Activated CD8-positive, alpha-beta memory T cell treated with anti-CD3 and anti-CD28 coated beads, Interleukin-2, amount 50 U/mL, for 4 hours (primary cell): ENCODE results near the gene DZIP1L.
A peak's percentile ranks its signal among the peaks of the same experiment; 100 is the strongest.
"Not testable (repeated sequence)": the region's sequence is repeated elsewhere in the genome, so short reads cannot be mapped to it uniquely, and the experiment has no call there.

ENCODE experiments used
- DNase-seq: peaks from one replicate; pipeline ENCODE4 v3.0.0-alpha.2; 2020

The DZIP1L gene

DNA sequence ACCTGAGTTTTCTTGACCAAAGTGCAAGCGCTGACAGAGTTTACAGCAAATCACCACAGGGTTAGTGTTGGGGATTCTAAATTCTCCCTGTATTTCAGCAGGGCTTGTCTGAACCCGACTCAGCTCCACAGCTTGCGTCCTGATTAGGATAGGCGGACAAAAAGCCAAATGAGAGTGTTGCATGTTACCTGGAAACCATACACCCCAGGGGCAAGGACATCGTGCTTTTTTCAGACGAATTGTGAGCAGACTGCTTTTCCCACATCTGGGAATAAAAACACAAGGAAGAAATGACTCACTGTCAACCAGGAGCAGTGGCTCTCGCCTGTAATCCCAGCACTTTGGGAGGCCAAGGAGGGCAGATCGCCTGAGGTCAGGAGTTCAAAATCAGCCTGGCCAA lies 3.0 kb downstream of the DZIP1L start:
- DNase-seq, result no peak

DNA sequence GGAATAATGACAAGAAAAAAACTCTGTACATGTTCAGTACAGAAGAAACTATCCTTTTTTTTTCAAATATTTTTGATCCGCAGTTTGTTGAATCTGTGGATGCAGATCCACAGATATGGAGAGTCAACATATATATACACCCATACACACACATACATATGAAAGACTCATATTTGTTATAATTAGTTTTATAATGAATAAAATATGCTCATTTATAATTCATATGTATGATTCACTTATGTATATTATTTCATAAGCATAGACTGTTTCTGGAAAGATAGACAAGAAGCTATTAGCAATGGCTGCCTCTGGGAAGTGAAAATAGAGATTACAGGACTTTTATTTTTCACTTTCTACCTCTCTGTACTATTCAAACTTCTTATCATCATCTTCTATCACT lies 9.8 kb downstream of the DZIP1L start:
- DNase-seq, result no peak

DNA sequence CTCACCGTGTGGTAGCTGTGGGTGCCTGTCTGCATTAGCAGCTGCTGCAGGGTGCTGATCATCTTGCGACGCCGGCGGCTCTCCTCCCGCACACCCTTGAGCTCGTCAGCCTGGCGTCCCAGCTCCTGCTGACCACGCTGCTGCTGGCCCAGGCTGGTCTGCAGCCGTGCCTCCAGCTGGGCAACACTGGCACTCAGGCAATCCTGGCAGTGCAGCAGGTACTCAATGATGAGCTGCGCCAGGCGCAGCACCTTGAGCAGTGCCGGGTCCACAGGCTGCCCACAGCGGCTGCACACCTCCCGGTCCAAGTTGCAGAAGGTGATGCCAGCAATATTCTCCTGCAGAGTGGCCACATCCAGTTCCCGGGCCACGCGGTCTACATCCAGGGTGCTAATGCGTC lies 11.9 kb downstream of the DZIP1L start:
- no peak for DNase-seq

DNA sequence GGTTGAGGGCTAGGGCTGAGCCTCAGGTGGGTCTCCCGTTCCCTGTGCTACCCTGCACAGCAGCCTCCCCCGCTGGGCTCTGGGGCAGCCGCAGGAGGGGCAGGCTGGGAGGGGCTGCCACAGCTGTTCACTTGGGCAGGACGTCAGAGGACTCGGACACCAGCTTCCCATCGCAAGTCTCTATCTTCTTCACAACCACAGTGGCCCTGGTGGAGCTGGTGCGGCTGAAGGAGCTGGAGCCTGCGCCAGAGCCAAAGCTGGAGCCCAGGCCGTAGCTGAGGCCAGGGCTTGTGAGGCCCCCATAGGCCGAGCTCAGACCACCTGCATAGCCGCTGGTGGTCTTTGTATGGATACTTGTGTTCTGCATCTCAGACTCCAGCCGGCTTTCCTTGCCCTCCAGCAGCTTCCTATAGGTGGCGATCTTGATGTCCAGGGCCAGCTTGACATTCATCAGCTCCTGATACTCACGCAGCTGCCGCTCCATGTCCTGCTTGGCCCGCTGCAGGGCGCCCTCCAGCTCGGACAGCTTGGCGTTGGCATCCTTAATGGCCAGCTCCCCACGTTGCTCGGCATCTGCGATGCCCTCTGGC lies 14.0 kb downstream of the DZIP1L start:
- not testable (repeated sequence) for DNase-seq

DNA sequence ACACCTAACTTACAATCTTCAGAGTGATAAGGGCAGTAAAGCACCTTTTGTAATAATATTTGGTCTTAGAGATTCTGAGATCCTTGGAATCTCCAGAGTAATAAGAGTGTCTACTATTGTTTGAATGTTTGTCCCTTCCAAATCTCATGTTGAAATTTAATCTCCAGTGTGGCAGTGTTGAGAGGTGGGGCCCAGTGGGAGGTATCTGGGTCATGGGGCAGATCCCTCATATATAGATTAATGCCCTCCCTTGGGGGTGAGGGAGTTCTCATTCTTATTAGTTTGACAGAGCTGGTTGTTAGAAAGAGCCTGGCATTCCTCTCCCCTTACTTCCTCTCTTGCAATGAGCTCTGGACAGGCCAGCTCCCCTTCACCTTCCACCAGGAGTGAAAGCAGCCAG lies 16.0 kb downstream of the DZIP1L start:
- no peak for DNase-seq

DNA sequence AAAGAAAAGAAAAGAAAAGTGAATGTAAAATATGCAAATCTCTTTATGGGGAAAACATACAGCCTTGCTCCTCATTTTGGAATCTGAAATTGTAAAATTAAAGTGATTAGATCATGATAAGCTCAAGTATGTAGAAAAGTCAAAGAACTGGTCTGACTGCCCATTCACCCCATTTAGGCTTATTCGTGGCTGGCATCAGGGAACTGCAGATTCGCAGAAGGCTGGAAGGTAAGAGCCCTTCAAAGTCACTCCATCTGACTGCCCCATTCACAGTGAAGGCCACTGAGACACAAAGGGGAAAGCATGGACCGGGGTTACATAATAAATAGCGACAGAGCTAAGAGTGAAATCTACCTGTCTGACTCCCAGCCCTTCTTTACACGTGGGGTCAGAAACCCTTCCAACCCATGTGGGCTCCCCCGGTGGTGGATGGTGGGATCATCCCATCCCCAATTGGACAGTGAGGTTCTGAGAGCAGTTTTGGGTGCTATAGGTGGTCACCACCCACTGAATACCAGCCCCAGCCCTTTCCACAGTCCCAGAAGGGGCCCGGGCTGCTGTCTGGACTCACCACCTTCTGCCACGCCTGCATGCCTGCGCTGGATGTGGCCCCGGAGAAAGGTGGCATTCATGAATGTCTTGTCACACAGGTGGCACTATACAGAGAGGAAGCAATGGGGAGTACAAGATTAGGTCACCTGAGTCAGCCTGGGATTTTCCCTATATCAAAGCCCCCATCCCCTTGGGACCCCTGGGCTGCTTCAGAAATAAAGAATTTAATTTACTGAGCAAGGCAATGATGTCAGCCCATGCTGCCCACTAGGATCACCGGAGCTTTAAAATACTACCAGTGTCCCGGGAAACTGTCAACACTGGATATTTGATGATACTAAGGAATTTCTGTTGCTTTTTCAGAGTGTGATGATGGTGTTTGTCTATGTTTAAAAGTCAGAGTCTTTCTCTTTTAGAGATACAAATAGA lies 17.9 kb downstream of the DZIP1L start:
- no peak for DNase-seq

DNA sequence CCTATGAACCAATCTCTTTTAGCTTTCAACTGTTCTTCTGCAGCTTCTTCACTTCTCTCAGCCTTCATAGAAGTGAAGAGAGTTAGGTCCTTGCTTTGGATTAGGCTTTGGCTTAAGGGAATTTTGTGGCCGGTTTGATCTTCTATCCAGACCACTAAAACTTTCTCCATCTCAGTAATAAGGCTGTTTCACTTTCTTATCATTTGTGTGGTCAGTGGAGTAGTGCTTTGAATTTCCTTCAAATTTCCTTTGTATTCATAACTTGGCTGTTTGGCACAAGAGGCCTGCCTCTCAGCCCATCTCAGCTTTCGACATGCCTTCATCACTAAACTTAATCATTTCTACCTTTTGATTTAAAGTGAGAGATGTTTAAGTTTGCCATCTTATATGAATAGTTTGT lies 21.7 kb downstream of the DZIP1L start:
- no peak for DNase-seq

DNA sequence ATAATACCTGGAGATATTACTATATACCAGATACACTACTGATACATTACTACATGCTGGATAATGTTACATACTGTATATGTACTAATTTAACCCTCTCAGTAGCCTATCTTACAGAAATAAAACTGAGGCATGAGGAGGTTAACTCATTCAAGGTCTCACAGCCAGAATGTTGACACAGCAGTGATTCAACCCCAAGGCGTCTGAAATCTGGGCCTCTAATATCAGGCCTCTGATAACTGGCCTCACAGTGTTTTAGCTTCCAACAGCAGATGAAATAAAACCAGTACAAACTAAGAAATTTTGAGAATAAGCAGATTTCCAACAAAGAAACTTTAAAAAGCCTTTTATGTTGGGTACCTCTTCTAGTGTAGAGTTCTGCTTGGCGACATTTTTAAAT lies 23.4 kb downstream of the DZIP1L start:
- DNase-seq, result no peak

DNA sequence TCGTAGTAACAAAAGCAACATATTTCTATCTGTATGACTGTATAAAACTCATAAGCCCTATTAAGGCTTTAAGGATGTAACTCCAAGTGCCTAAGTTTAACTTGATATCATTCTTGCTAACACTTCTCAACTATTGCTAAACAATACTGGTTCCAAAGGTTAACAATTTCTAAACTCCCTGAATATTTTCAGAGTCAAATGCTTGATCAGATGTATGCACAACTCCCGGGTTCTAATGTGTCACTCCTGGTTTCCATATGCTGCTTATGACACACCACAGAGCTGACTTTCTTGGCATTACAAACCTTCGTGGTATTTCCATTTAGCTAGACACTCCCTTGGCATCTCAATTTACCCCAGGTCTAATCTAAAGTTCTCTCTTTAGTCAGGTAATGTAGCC lies 26.3 kb downstream of the DZIP1L start:
- DNase-seq, result no peak

DNA sequence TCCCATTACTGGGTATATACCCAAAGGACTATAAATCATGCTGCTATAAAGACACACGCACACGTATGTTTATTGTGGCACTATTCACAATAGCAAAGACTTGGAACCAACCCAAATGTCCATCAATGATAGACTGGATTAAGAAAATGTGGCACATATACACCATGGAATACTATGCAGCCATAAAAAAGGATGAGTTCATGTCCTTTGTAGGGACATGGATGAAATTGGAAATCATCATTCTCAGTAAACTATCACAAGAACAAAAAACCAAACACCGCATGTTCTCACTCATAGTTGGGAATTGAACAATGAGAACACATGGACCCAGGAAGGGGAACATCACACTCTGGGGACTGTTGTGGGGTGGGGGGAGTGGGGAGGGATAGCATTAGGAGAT lies 29.7 kb downstream of the DZIP1L start:
- not testable (repeated sequence) for DNase-seq

DNA sequence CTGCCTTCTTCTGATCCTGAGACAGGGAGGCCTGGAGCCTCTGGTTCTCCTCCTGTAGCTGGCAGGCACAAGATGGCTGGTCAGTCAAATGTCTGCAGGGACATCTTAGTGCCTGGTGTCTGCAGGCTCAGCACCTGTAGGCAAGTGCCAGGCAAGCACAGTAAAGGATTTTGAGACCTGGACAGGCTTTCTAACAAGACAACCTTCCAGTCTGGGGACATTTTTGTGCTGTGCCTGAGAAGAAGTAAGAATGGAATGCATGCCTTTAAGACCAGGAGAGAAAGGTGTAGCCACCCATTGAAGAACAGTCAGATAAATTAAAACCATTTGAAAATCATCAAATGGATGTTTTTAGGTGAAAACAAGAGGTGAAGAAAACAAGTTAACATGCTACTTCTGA lies 31.2 kb downstream of the DZIP1L start:
- no peak for DNase-seq

DNA sequence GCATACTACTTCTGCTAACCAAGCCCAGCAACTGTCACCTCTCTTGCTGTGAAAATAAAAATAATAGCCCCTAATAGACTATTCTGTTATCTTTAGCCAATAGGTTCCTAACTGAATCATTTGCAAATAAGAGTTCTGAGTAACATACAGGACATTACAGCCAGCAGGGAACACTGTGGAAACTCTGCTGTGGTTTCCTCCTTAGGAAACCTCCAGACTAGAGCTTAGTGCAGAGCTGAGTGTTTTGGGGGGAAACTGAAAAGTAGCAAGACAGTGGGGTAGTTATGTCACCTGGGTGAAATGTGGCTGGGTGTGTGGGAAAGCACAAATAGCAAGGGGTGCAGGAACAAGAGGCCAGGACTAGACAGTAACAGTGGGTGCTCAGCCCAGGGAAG lies 32.4 kb downstream of the DZIP1L start:
- DNase-seq, result no peak

DNA sequence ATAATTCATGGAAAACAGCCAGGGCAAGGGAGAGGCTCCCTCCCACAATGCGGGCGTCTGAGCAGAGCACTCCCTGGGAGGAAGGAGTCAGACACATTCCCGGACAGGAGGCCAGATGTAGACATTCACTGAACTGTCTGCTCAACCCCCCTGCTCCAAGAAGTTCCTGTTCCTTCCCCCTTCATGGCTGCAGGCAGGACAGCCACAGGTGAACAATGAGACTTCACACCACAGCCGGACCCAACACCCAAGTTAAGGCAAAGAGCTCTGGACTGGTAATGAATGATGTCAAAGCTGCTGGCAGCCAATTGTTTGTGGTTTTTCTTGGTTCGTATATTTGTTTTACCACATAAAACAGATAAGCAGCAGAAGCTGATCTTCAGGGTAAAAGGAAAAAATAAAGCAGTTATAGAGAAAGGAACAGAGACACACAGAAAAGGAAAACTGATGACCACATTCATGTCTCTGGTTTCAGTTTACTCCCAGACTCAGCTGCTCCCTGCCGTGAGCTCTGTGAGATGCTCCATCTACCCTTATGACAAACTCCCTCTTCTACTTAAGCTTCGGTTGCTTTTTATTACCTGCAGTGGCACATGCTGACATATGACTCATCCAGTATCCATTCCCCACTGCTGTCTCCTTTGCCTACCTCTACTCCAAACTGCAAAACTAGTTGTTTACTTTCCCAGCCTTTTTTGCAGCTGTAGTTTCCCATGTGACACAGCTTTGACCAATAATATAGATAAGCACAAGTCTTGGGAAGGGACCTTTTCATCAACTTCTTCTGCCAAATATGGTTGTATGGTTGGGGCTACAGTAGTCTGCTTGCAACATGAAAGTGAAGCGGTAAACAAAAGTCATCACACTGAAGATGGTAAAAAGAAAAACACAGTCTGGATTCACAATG lies 33.1 kb downstream of the DZIP1L start:
- no peak for DNase-seq

DNA sequence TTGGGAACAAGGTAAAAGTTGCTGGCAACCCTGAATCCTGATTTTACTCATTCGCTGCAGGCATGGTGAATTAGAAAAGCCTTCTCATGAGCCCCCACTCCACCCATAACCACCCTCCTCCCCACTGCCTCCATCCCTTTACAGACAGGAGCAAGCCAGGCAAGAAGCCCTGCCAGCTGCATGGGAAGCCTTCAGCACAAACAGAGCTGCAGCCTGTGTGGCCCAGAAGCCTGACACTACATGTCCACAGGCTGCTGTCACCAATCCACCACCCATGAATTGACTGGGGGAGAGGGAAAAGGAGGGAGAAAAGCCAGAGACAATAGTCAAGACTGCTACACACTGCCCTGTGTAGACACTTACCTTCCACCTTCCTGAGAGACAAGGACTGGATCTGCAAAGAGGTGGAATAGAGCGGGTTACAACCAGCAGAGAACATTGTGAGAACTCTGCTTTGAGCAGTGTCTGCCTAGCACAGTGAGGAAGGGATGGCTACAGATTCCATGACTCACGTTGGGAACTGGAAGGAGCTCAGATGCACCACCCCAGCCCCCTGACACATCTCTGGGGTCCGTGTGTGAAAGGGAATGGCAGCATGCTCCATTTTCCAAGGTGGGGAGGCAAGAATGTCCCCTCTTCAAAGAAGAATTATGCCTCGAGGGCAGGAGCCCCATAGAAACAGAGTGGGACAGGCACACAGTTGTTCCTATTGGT lies 33.9 kb downstream of the DZIP1L start:
- no peak for DNase-seq

DNA sequence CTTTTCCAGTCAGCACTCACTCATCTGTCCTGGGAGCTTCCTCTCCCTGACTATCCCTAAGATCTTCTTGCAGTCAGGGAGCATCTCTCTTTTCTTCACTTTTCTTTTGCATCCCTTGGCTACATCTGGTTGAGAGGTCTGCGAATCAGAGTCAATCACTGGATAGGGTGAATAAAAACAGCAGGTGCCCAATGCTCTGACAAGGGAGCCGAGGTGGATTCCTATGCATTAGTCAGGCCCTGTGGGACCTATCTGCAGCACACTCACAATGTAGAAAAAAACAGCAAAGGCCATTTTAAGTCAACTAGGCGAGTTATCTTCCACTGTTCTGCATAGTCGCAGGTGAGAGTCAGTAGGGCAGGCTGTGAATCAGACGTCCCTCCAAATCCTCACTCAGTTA lies 35.5 kb downstream of the DZIP1L start:
- DNase-seq, result no peak

DNA sequence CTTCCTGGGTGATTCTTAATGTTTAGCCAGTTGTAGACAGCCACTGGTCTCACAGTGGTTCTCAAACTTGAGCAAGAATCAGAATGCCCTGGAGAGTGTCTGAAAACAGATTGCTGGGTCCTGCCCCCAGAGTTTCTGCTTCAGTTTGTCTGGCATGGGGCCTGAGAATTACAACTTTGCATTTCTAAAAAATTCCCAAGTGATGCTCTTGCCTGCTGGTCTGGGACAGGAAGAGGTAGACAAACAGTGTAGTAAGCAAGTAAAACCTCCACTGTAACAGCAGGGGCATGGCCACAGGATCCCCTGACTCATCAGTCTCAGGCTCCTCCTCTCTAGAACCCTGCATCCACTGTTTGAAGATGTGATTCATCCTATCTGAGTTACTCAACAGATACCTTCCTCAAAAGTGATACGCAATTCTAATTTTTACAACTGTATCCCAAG lies 36.5 kb downstream of the DZIP1L start:
- DNase-seq, result no peak

DNA sequence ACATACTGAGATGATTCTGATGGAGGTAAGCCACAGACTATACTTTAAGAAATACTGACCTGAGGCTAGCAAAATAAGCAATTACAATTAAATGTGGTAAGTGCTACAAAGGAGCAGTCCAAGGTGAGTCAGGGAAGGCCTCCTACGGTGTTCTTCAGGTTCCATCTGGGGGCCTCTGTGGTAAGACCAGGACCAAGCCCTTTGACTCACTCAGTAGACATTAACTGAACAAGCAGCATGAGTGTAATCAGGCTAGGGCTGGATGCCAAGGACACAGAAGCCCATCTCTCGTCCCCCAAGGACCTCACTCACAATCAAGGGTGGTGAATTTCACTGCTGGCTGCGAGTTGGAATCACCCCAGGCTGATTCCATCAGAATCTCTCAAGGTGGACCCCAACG lies 37.3 kb downstream of the DZIP1L start:
- no peak for DNase-seq

DNA sequence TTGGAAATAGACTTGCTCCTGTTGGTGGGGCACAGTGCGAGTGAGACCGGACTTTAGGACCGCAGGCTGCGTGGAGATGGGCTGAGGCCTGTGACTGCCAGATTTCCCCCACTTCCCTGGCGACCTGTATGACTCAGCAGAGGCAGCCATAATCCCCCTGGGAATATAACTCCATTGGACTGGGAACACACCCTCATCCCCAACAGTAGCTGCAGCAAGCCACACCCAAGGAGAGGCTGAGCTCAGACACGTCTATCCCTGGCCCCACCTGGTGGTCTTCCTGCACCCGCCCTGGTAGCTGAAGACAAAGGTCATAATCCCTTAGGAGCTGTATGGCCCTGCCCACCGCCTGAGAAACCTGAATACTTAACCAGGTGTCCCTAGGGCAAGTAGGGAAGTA lies 42.6 kb downstream of the DZIP1L start:
- no peak for DNase-seq

DNA sequence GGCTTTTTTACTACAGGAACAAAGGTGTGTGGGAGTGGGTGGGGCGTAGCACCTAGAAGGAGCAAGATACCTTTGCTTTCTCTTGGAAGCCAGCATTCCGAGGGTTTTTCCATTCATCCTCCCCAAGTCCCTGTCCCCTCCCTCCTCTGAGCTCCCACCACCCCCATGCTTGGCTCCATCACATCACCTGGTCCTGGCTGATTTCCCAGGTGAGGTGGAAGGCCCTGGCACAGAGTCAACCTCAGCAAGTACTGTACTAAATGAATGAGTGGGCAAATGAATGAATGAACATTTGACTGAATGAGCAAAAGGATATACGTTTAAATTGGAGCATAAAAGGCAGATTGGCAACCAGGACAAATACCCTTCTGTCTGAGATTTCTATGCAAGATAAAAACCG lies 45.4 kb downstream of the DZIP1L start:
- no peak for DNase-seq

DNA sequence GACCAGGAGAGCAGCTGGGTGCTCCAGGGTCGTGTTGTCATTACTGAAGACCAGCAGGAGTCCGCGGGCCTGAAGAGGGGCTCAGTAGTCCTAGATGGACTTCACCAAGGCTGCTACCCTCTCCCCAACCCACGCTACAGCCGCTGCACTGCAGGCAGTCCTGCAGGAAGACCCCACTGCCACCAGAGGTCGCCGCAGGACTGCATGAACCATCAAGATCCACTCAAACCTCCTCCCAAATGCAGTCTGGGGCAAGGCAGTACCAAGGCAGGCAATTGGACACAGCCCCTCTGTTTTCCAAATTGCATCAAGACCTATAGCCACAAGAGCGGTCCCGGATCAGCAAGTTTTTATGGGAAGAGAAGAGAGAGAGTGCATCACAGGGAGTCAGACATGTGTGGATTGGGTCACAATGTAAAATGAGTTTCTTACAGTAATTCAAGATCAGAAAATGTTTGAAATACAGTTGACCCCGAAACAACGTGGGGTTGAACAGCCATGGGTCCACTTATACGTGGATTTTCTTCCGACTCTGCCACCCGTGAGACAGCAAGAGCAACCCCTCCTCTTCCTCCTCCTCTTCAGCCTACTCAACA lies 46.7 kb downstream of the DZIP1L start:
- DNase-seq, result peak; percentile 71

DNA sequence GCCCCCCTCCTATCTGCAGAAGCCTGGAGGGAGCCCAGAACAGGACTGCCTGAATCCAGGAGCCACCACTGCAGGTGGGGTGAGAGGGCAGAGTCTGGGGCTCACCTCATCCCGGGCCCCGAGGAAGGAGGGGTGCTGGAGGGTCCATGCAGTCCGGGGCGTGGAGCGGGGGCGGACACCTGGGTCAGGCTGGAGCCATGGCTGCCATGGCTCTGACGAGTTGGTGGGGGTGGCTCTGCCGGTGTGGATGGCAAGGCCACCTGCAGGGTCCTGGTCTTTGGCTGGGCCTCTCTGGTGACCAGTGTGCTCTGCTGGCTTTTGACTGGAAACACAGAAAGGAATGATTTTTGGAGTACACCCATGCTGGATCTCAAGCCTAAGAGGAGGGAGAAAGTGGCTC lies 47.4 kb downstream of the DZIP1L start:
- no peak for DNase-seq

DNA sequence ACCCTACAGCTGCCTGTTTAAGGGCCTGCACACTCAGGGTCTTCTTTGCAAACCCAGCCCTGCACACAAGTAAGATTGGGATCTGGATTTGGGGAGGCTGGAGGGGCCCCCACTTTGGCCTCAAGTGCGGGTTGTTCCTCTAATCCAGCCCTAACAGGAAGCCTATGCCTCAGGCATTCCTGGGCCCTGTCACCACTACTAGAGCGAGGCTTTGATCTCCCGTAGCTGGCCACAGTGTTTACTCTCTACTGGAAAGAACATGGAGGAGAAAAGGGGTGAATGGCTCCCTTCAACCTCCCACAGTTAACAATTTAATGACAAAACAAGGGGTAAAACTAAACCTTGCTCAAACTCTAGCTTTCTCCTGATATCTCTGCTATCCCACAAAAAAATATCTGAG lies 48.4 kb downstream of the DZIP1L start:
- DNase-seq, result no peak
